ENCODE measurements around the gene CHST1.

Gene CHST1

GRCh38 chr11:45671246-45672171 is 6.1 kb upstream of the CHST1 start:
- Histone ChIP-seq H3K4me1 (no peaks in the 10 kb centered on the region), H3K4me3 (ENCODE audit: low read depth, low read length) (no peak overlapping the region), H3K9me3 (no peaks in the 10 kb centered on the region), H3K36me3 (no peaks in the 10 kb centered on the region), H3K27me3 (no peaks in the 10 kb centered on the region)
- TF ChIP-seq CTCF (IDR thresholded peaks at IDR 0.05; ENCODE audit: low read depth, low read length) = no peak
- DNase-seq = no peak

GRCh38 chr11:45670386-45671135 is 5.1 kb upstream of the CHST1 start:
- Histone ChIP-seq H3K4me1 (no peaks in the 10 kb centered on the region), H3K9me3 (no peaks in the 10 kb centered on the region), H3K36me3 (no peaks in the 10 kb centered on the region), H3K27me3 (no peaks in the 10 kb centered on the region), H3K4me3 (ENCODE audit: low read depth, low read length) (no peak overlapping the region)
- no peak for DNase-seq
- no peak for TF ChIP-seq CTCF (IDR thresholded peaks at IDR 0.05; ENCODE audit: low read depth, low read length)

GRCh38 chr11:45669956-45670355 is 4.5 kb upstream of the CHST1 start:
- no peak for DNase-seq
- Histone ChIP-seq H3K4me1 (no peaks in the 10 kb centered on the region), H3K4me3 (ENCODE audit: low read depth, low read length) (no peak overlapping the region), H3K36me3 (no peaks in the 10 kb centered on the region), H3K27me3 (no peaks in the 10 kb centered on the region), H3K9me3 (no peaks in the 10 kb centered on the region)
- TF ChIP-seq CTCF (IDR thresholded peaks at IDR 0.05; ENCODE audit: low read depth, low read length) = no peak

GRCh38 chr11:45669146-45669545 is 3.7 kb upstream of the CHST1 start:
- H3K27me3 ChIP-seq = peaks cover 5% of the 10 kb centered on the region
- H3K36me3 ChIP-seq = no peaks in the 10 kb centered on the region
- H3K4me3 ChIP-seq (ENCODE audit: low read depth, low read length) = no peak overlapping the region
- H3K9me3 ChIP-seq = no peaks in the 10 kb centered on the region
- no peak for DNase-seq
- no peak for TF ChIP-seq CTCF (IDR thresholded peaks at IDR 0.05; ENCODE audit: low read depth, low read length)
- no peaks in the 10 kb centered on the region for H3K4me1 ChIP-seq

GRCh38 chr11:45667929-45668680 is 2.7 kb upstream of the CHST1 start:
- Histone ChIP-seq H3K4me3 (ENCODE audit: low read depth, low read length) (no peak overlapping the region), H3K9me3 (no peaks in the 10 kb centered on the region), H3K27me3 (peaks cover 9% of the 10 kb centered on the region), H3K36me3 (no peaks in the 10 kb centered on the region), H3K4me1 (no peaks in the 10 kb centered on the region)
- TF ChIP-seq CTCF (IDR thresholded peaks at IDR 0.05; ENCODE audit: low read depth, low read length) = no peak
- no peak for DNase-seq

Measured in BE2C (cell line).